Measurements from ENCODE around the gene NDST1.

DNA sequence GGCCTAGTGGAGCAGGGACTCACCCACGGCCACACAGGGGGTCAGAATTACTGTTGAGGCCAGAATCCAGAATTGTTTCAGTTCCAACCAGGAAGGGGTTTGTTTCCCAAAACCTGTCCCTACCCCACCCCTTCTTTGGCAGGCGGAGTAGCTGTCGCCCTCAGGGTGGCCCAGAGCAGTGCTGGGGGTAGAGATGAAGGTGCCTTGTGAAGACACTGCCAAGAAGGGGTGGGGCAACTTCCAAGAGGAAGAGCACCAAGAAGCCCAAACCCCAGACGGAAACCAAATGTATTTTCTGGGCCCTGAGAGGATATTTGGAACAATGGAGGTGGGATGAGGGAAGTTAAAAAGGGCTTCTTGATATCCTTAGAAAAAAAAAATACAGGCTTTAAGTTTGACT is 11.4 kb upstream of the NDST1 start:
- no peak for TF ChIP-seq POLR2AphosphoS5 (IDR thresholded peaks at IDR 0.05; ENCODE audit: insufficient read depth, low read depth, low read length)
- TF ChIP-seq, protein P1, sequence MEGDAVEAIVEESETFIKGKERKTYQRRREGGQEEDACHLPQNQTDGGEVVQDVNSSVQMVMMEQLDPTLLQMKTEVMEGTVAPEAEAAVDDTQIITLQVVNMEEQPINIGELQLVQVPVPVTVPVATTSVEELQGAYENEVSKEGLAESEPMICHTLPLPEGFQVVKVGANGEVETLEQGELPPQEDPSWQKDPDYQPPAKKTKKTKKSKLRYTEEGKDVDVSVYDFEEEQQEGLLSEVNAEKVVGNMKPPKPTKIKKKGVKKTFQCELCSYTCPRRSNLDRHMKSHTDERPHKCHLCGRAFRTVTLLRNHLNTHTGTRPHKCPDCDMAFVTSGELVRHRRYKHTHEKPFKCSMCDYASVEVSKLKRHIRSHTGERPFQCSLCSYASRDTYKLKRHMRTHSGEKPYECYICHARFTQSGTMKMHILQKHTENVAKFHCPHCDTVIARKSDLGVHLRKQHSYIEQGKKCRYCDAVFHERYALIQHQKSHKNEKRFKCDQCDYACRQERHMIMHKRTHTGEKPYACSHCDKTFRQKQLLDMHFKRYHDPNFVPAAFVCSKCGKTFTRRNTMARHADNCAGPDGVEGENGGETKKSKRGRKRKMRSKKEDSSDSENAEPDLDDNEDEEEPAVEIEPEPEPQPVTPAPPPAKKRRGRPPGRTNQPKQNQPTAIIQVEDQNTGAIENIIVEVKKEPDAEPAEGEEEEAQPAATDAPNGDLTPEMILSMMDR (IDR thresholded peaks at IDR 0.05; ENCODE audit: extremely low read depth in 1 of 2, insufficient read depth in 1 of 2, low read depth in 1 of 2, low read length in 2 of 2) = no peak
- no peak for TF ChIP-seq MYC (IDR thresholded peaks at IDR 0.05; ENCODE audit: low read depth, low read length)
- no peak for TF ChIP-seq JUN (IDR thresholded peaks at IDR 0.05; ENCODE audit: borderline replicate concordance, insufficient read depth, insufficient read length, low read depth)
- no peak for TF ChIP-seq POLR2A (IDR thresholded peaks at IDR 0.05; ENCODE audit: low read depth, low read length)
- no peak for TF ChIP-seq EZH2 (IDR thresholded peaks at IDR 0.05; ENCODE audit: borderline replicate concordance, low read depth, low read length, severe bottlenecking)

Data from endothelial cell of umbilical vein (primary cell).